ENCODE measurements around the gene DPP10. TPM values are rescaled to one million over a fixed set of nuclear protein-coding genes. Genes with fewer than 3 reads are reported as not detected.

Gene DPP10
- total RNA-seq, 2 experiments from 2014 or later: not detected

GRCh38 chr2:115842306-115842705, 1399.9 kb downstream of the DPP10 start:
- no peak for TF ChIP-seq CTCF (IDR thresholded peaks at IDR 0.05)
- Mint-ChIP-seq H3K27me3 (no peaks in the 10 kb centered on the region), H3K4me1 (ENCODE audit: low read depth) (no peaks in the 10 kb centered on the region), H3K27ac (no peak overlapping the region), H3K4me3 (no peak overlapping the region), H3K36me3 (ENCODE audit: low read depth) (no peaks in the 10 kb centered on the region), H3K9me3 (peaks cover 12% of the 10 kb centered on the region)
- intact Hi-C loops (cut with micrococcal nuclease): no loop called here
- ATAC-seq (no peak), DNase-seq (no peak)
- CTCF ChIA-PET: no interaction called here
- POLR2A ChIA-PET: no interaction called here

GRCh38 chr2:115848192-115848591, 1405.8 kb downstream of the DPP10 start:
- CTCF ChIA-PET: no interaction called here
- no peaks in the 10 kb centered on the region for H3K4me1 Mint-ChIP-seq (ENCODE audit: low read depth)
- H3K36me3 Mint-ChIP-seq (ENCODE audit: low read depth): no peaks in the 10 kb centered on the region
- no peak for TF ChIP-seq CTCF (IDR thresholded peaks at IDR 0.05)
- H3K27me3 Mint-ChIP-seq: no peaks in the 10 kb centered on the region
- POLR2A ChIA-PET: no interaction called here
- intact Hi-C loops (cut with micrococcal nuclease): no loop called here
- H3K9me3 Mint-ChIP-seq: peaks cover 16% of the 10 kb centered on the region
- no peak overlapping the region for H3K27ac Mint-ChIP-seq
- DNase-seq (no peak), ATAC-seq (no peak)
- no peak overlapping the region for H3K4me3 Mint-ChIP-seq

GRCh38 chr2:115867024-115867423, 1424.6 kb downstream of the DPP10 start:
- Mint-ChIP-seq H3K9me3 (peaks cover 6% of the 10 kb centered on the region), H3K4me1 (ENCODE audit: low read depth) (no peaks in the 10 kb centered on the region), H3K36me3 (ENCODE audit: low read depth) (no peaks in the 10 kb centered on the region), H3K4me3 (no peak overlapping the region), H3K27ac (no peak overlapping the region), H3K27me3 (no peaks in the 10 kb centered on the region)
- ATAC-seq (no peak), DNase-seq (no peak)
- TF ChIP-seq CTCF (IDR thresholded peaks at IDR 0.05): no peak
- CTCF ChIA-PET: no interaction called here
- intact Hi-C loops (cut with micrococcal nuclease): no loop called here
- POLR2A ChIA-PET: no interaction called here

- DNase-seq: no peak
- no peak for TF ChIP-seq CTCF (IDR thresholded peaks at IDR 0.05)
- CTCF ChIA-PET: no interaction called here
These were observed 1432.0 kb downstream of the DPP10 start for GRCh38 chr2:115874427-115874826.

GRCh38 chr2:115880558-115880957, 1438.1 kb downstream of the DPP10 start:
- ChIA-PET POLR2A (no interaction called here), CTCF (no interaction called here)
- Mint-ChIP-seq H3K4me1 (ENCODE audit: low read depth) (no peaks in the 10 kb centered on the region), H3K27ac (no peak overlapping the region), H3K9me3 (peaks cover 11% of the 10 kb centered on the region), H3K27me3 (no peaks in the 10 kb centered on the region), H3K36me3 (ENCODE audit: low read depth) (no peaks in the 10 kb centered on the region), H3K4me3 (no peak overlapping the region)
- no peak for DNase-seq
- TF ChIP-seq CTCF (IDR thresholded peaks at IDR 0.05): no peak
- intact Hi-C loops (cut with micrococcal nuclease): no loop called here
- ATAC-seq: no peak

More at GRCh38 chr2:115874427-115874826, 1432.0 kb downstream of the DPP10 start:
- Mint-ChIP-seq H3K27ac (no peak overlapping the region), H3K9me3 (peaks cover 8% of the 10 kb centered on the region), H3K27me3 (no peaks in the 10 kb centered on the region), H3K4me3 (no peak overlapping the region), H3K4me1 (ENCODE audit: low read depth) (no peaks in the 10 kb centered on the region), H3K36me3 (ENCODE audit: low read depth) (no peaks in the 10 kb centered on the region)
- intact Hi-C loops (cut with micrococcal nuclease): no loop called here
- POLR2A ChIA-PET: no interaction called here
- ATAC-seq: no peak

All from activated CD8-positive, alpha-beta T cell treated with anti-CD3 and anti-CD28 coated beads for 36 hours (primary cell).